Epithelial cell of umbilical artery (primary cell): ENCODE data around the gene VTI1B. TPM values are rescaled to one million over a fixed set of nuclear protein-coding genes. Genes with fewer than 3 reads are reported as not detected.

ENCODE experiments used
- total RNA-seq: library from RNA; depleted of rRNA; stranded (reverse); fragments of >200 nt; gene quantifications from 2 replicates; pipeline ENCODE4 v1.2.3, GENCODE V29; 2014

The VTI1B gene, protein sequence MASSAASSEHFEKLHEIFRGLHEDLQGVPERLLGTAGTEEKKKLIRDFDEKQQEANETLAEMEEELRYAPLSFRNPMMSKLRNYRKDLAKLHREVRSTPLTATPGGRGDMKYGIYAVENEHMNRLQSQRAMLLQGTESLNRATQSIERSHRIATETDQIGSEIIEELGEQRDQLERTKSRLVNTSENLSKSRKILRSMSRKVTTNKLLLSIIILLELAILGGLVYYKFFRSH
- total RNA-seq: 46.1 and 49.8 TPM in 2 replicates

GRCh38 chr14:67674480-67675218, at the start of gene VTI1B:
TSS of gene VTI1B (minus strand) at chr14:67674632. CDS start at chr14:67674489, 143 bp downstream.

GRCh38 chr14:67701492-67701891, 27.1 kb upstream of the VTI1B start, which contains the start of gene RDH12:
TSS of gene RDH12 (plus strand) at chr14:67701886. CDS start at chr14:67722643, 20,757 bp downstream.

GRCh38 chr14:67695394-67695949, 21.0 kb upstream of the VTI1B start, which contains the start of gene RDH11:
TSS of gene RDH11 (minus strand) at chr14:67695764. CDS start at chr14:67695703, 61 bp downstream.

GRCh38 chr14:67619446-67620216, 54.8 kb downstream of the VTI1B start, which contains the start of gene ARG2:
TSS of gene ARG2 (plus strand) at chr14:67619920. CDS start at chr14:67619978, 58 bp downstream.

DNA sequence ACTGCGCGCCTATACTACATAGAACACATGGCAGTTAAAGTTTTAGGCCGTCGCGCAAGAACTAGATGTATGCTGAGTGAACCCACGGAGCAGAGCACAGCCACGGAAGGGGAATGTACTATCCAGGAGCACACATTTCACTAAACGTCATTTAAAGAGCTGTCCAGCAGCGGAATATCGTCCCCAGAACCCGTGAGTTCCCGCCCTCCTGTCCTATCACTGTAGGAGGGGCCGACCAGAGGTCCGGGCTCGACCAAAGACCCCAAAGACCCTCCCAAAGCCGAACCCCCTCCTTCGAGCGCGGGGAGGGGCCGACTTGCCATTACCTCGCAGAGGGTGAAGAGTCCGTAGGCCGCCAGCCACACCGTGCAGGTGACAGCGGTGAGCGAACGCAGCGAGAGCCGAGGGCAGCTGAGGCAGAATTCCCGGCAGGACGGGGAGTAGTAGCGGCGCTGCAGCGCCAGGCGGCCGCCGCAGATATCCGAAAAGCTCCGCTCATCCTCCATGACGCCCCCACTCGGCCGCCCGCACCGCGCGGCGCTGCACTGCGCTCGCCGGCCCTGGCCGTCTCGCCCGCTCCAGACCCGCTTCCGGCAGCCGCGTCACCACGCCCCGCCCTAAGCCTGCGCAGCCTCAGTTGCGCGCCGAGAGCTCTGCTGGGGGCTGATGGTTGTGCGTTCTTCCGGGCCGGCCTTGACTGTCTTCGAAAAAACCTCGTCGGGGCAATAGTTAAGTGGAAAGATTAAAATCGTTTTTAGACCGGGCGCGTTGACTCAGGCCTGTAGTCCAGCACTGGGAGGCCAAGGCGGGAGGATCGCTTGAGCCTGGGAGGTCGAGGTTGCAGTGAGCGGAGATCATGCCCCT, 74.5 kb downstream of the VTI1B start, which contains the start of gene PIGH:
PIGH (minus strand) TSS at position 571 of the 864 bp plus-strand sequence; CDS start at position 506, 65 bp downstream.

Other genes with a start within 250 kb of the VTI1B start
- gene TMEM229B, start 185.9 kb downstream of the VTI1B start, total RNA-seq: under 0.01 and 0.15 TPM in 2 replicates
- gene PLEKHH1, start 141.3 kb downstream of the VTI1B start, total RNA-seq: under 0.01 TPM in 2 replicates
- gene PIGH, start 74.4 kb downstream of the VTI1B start, total RNA-seq: 12.3 TPM in 2 replicates
- gene ARG2, start 54.7 kb downstream of the VTI1B start, total RNA-seq: 33.0 and 61.1 TPM in 2 replicates
- 130 and 149 TPM in 2 replicates for gene RDH11, start 21.1 kb upstream of the VTI1B start, total RNA-seq
- gene RDH12, start 27.3 kb upstream of the VTI1B start, total RNA-seq: not detected in 2 replicates
- 10.7 and 22.2 TPM in 2 replicates for gene ZFYVE26, start 142.0 kb upstream of the VTI1B start, total RNA-seq
- 7.5 and 19.3 TPM in 2 replicates for gene RAD51B, start 145.1 kb upstream of the VTI1B start, total RNA-seq